K562 (cell line): ENCODE data around the gene ARHGEF1. TPM values are rescaled to one million over a fixed set of nuclear protein-coding genes. Genes with fewer than 3 reads are reported as not detected.

Source experiments
- CBX3 ChIP-seq, 2 experiments: IDR thresholded peaks; 1 replicate in 1 of 2; 2 replicates in 1 of 2; pipeline ENCODE4 v1.6.1; 2012; ENCODE audit warnings: inconsistent platforms in 2 of 2, low read length in 2 of 2, borderline replicate concordance in 1 of 2, control low read depth in 1 of 2
- POLR2AphosphoS2 ChIP-seq: IDR thresholded peaks from 2 replicates; pipeline ENCODE4 v1.6.1; 2012; ENCODE audit warnings: low read length, improper control_type of control experiment
- SMARCA5 ChIP-seq: fragments of 450-650 bp; IDR thresholded peaks from 2 replicates; pipeline ENCODE4 v1.6.1; 2016
- ZNF431 ChIP-seq: sonication (generic); formaldehyde crosslinking; IDR thresholded peaks from 2 replicates; pipeline ENCODE4 v1.8.0; 2022; ENCODE audit warnings: mild to moderate bottlenecking, missing genetic modification reagents
- polyA plus RNA-seq, 8 experiments: library from polyadenylated mRNA; depleted of rRNA in 4 of 8; stranded (reverse) in 5 of 8; unstranded in 3 of 8; fragments of >200 nt; fragmentation: Nextera tagmentation in 2 of 8; fragmentation: Illumina TruSeq in 1 of 8; extraction: Ambion mirVana in 2 of 8; extraction: Trizol in 1 of 8; gene quantifications; 2 replicates each; pipeline versions ENCODE4 v1.2.1 to v1.2.3, GENCODE V29; 2011 to 2014; ENCODE audit warnings: inconsistent platforms in 1 of 8, missing spikeins in 1 of 8
- total RNA-seq, 7 experiments: library from RNA; depleted of rRNA in 6 of 7; stranded (reverse); fragments of >200 nt in 6 of 7; fragmentation: Illumina TruSeq in 2 of 7; extraction: Trizol in 2 of 7; gene quantifications; 2 replicates each; pipeline versions ENCODE4 v1.2.1 to v1.2.3, GENCODE V29; 2011 to 2021; ENCODE audit warnings: low replicate concordance in 1 of 7
- TF ChIP-seq, protein P1 (sequence below): fragments of 450-650 bp; IDR thresholded peaks from 2 replicates; pipeline ENCODE4 v1.6.1; 2016; ENCODE audit warnings: mild to moderate bottlenecking, moderate library complexity
- TF ChIP-seq, protein P2 (sequence below): fragments of 250-450 bp; sonication (Bioruptor Pico); IDR thresholded peaks from 2 replicates; pipeline ENCODE4 v1.8.0; 2022; ENCODE audit warnings: moderate library complexity, mild to moderate bottlenecking, inconsistent platforms
- TF ChIP-seq, protein P3 (sequence below): sonication (generic); formaldehyde crosslinking; IDR thresholded peaks from 2 replicates; pipeline ENCODE4 v1.8.0; 2022; ENCODE audit warnings: mild to moderate bottlenecking, missing genetic modification reagents, borderline replicate concordance

Gene ARHGEF1
- total and polyA plus RNA-seq, 9 of the 15 experiments (the other 6 are each of a cell fraction or from before 2014, with no cell fraction given) = 1.9 to 149 (median 29.8) TPM

DNA sequence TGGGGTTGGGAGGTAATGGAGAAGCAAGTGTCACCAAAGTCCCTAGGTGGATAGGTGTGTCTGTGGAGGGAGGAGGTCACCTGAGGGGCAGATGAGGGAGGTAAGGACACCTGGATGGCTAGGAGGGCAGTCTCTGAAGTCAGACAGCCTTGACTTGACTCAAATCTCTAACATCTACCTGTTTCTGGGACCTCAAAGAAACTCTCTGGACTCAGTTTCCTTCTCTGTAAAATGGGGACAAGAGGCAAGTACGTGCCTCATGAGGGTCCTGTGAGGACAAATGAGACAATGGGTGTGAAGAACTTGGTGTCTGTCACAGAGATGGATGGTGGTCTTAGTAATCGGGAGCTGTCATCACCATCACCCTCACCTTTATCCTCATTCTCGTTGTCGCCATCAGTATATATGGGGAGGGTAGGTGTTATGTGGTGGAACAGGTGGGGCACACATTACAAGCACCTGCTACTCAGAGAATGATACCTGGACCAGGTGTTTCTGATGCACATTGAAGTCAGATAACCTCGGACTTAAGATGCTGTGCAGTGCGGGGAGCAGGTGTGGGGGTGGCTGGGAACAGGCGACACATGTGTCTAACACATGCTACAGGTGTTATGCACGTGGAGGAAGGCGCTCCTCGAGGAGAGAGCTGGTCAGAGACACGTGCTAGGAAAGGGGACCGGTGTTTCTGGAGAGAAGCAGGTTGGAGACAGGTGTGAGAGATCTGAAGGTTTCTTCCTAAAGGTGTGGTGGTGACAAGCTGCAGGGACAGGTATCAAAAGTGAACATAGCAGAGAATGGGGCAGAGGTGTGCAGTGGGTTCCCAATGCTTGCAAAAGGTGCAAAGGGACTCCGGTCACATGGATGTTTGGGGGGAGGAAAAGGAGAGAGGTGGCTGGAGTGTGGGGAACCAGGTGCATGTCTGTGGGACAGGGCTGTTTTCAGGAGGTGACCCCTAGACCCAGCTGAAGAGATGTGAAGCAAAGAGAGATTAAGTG, 41.5 kb downstream of the ARHGEF1 start (continued):
- TF ChIP-seq, protein P1, sequence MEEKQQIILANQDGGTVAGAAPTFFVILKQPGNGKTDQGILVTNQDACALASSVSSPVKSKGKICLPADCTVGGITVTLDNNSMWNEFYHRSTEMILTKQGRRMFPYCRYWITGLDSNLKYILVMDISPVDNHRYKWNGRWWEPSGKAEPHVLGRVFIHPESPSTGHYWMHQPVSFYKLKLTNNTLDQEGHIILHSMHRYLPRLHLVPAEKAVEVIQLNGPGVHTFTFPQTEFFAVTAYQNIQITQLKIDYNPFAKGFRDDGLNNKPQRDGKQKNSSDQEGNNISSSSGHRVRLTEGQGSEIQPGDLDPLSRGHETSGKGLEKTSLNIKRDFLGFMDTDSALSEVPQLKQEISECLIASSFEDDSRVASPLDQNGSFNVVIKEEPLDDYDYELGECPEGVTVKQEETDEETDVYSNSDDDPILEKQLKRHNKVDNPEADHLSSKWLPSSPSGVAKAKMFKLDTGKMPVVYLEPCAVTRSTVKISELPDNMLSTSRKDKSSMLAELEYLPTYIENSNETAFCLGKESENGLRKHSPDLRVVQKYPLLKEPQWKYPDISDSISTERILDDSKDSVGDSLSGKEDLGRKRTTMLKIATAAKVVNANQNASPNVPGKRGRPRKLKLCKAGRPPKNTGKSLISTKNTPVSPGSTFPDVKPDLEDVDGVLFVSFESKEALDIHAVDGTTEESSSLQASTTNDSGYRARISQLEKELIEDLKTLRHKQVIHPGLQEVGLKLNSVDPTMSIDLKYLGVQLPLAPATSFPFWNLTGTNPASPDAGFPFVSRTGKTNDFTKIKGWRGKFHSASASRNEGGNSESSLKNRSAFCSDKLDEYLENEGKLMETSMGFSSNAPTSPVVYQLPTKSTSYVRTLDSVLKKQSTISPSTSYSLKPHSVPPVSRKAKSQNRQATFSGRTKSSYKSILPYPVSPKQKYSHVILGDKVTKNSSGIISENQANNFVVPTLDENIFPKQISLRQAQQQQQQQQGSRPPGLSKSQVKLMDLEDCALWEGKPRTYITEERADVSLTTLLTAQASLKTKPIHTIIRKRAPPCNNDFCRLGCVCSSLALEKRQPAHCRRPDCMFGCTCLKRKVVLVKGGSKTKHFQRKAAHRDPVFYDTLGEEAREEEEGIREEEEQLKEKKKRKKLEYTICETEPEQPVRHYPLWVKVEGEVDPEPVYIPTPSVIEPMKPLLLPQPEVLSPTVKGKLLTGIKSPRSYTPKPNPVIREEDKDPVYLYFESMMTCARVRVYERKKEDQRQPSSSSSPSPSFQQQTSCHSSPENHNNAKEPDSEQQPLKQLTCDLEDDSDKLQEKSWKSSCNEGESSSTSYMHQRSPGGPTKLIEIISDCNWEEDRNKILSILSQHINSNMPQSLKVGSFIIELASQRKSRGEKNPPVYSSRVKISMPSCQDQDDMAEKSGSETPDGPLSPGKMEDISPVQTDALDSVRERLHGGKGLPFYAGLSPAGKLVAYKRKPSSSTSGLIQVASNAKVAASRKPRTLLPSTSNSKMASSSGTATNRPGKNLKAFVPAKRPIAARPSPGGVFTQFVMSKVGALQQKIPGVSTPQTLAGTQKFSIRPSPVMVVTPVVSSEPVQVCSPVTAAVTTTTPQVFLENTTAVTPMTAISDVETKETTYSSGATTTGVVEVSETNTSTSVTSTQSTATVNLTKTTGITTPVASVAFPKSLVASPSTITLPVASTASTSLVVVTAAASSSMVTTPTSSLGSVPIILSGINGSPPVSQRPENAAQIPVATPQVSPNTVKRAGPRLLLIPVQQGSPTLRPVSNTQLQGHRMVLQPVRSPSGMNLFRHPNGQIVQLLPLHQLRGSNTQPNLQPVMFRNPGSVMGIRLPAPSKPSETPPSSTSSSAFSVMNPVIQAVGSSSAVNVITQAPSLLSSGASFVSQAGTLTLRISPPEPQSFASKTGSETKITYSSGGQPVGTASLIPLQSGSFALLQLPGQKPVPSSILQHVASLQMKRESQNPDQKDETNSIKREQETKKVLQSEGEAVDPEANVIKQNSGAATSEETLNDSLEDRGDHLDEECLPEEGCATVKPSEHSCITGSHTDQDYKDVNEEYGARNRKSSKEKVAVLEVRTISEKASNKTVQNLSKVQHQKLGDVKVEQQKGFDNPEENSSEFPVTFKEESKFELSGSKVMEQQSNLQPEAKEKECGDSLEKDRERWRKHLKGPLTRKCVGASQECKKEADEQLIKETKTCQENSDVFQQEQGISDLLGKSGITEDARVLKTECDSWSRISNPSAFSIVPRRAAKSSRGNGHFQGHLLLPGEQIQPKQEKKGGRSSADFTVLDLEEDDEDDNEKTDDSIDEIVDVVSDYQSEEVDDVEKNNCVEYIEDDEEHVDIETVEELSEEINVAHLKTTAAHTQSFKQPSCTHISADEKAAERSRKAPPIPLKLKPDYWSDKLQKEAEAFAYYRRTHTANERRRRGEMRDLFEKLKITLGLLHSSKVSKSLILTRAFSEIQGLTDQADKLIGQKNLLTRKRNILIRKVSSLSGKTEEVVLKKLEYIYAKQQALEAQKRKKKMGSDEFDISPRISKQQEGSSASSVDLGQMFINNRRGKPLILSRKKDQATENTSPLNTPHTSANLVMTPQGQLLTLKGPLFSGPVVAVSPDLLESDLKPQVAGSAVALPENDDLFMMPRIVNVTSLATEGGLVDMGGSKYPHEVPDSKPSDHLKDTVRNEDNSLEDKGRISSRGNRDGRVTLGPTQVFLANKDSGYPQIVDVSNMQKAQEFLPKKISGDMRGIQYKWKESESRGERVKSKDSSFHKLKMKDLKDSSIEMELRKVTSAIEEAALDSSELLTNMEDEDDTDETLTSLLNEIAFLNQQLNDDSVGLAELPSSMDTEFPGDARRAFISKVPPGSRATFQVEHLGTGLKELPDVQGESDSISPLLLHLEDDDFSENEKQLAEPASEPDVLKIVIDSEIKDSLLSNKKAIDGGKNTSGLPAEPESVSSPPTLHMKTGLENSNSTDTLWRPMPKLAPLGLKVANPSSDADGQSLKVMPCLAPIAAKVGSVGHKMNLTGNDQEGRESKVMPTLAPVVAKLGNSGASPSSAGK = peak; percentile 93
- TF ChIP-seq, protein P2, sequence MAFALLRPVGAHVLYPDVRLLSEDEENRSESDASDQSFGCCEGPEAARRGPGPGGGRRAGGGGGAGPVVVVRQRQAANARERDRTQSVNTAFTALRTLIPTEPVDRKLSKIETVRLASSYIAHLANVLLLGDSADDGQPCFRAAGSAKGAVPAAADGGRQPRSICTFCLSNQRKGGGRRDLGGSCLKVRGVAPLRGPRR (CRISPR knock-in tag) = no peak
- no peak for TF ChIP-seq POLR2AphosphoS2
- TF ChIP-seq ZNF431 (CRISPR knock-in tag) = peak; percentile 64; the same call in 1 of the 2 replicates
- peak; percentile 78 for TF ChIP-seq SMARCA5
- TF ChIP-seq, protein P3, sequence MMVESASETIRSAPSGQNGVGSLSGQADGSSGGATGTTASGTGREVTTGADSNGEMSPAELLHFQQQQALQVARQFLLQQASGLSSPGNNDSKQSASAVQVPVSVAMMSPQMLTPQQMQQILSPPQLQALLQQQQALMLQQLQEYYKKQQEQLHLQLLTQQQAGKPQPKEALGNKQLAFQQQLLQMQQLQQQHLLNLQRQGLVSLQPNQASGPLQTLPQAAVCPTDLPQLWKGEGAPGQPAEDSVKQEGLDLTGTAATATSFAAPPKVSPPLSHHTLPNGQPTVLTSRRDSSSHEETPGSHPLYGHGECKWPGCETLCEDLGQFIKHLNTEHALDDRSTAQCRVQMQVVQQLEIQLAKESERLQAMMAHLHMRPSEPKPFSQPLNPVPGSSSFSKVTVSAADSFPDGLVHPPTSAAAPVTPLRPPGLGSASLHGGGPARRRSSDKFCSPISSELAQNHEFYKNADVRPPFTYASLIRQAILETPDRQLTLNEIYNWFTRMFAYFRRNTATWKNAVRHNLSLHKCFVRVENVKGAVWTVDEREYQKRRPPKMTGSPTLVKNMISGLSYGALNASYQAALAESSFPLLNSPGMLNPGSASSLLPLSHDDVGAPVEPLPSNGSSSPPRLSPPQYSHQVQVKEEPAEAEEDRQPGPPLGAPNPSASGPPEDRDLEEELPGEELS (CRISPR knock-in tag) = peak; percentile 96; the same call in 1 of the 2 replicates
- peak in 1 of 2 experiments; percentile 35; a peak in 1 of 3 replicates for TF ChIP-seq CBX3 (IDR thresholded peaks at IDR 0.05; ENCODE audit: borderline replicate concordance in 1 of 2, low read length in 2 of 2)
- TF ChIP-seq, all 486 proteins: peak for 23
